GM13976 (cell line): ENCODE results near the gene SLC26A1.
"Not testable (repeated sequence)": the region's sequence is repeated elsewhere in the genome, so short reads cannot be mapped to it uniquely, and the experiment has no call there.

Experiments used
- DNase-seq: peaks from one replicate; pipeline ENCODE4 v3.0.0; 2012; ENCODE audit warnings: low spot score
- CTCF ChIP-seq: IDR thresholded peaks from 2 replicates; pipeline ENCODE4 v1.5.1; 2012; ENCODE audit warnings: borderline replicate concordance, mild to moderate bottlenecking; ENCODE audit not compliant: insufficient read depth; ENCODE audit errors: extremely low read depth, missing control alignments, control extremely low read depth
- in situ Hi-C: fragments of 300-500 bp; cut with MboI; formaldehyde crosslinking; loops from one replicate; pipeline ENCODE4 v1.12.0; 2022; ENCODE audit warnings: low sequenced_read_pairs, mixed read lengths, inconsistent platforms; ENCODE audit not compliant: unreplicated experiment

The SLC26A1 gene

GRCh38 chr4:947491-947971, 45.7 kb downstream of the SLC26A1 start:
- DNase-seq = no peak
- in situ Hi-C loops = no loop called here
- TF ChIP-seq CTCF = no peak

- in situ Hi-C loops = no loop called here
- no peak for TF ChIP-seq CTCF
- no peak for DNase-seq
These were observed 46.4 kb downstream of the SLC26A1 start for GRCh38 chr4:946517-947471.

GRCh38 chr4:946103-946450, 47.1 kb downstream of the SLC26A1 start:
- DNase-seq = no peak
- in situ Hi-C loops = no loop called here

GRCh38 chr4:945274-946102, 47.7 kb downstream of the SLC26A1 start:
- in situ Hi-C loops = no loop called here
- DNase-seq = no peak
- no peak for TF ChIP-seq CTCF

More at GRCh38 chr4:946103-946450, 47.1 kb downstream of the SLC26A1 start:
- no peak for TF ChIP-seq CTCF

- DNase-seq, in situ Hi-C loops: not testable (repeated sequence)
These were observed 53.7 kb downstream of the SLC26A1 start for GRCh38 chr4:939508-939907.
